ENCODE data around the gene RFX3.

- TF ChIP-seq ZFP1 (CRISPR knock-in tag; IDR thresholded peaks at IDR 0.05) (no peak), E2F1 (CRISPR knock-in tag; IDR thresholded peaks at IDR 0.05) (no peak), NFIC (IDR thresholded peaks at IDR 0.05; ENCODE audit: low read length) (no peak), GABPA (IDR thresholded peaks at IDR 0.05; ENCODE audit: low read depth, low read length) (no peak), GABPA (CRISPR knock-in tag; IDR thresholded peaks at IDR 0.05; ENCODE audit: low read depth) (no peak), ZNF501 (CRISPR knock-in tag; IDR thresholded peaks at IDR 0.05) (no peak), CTCF (CRISPR knock-in tag; IDR thresholded peaks at IDR 0.05) (no peak), EZH2 (conservative IDR thresholded peaks at IDR 0.05; ENCODE audit: low read depth, low read length) (no peak), ETS1 (CRISPR knock-in tag; IDR thresholded peaks at IDR 0.05) (no peak), RAD51 (IDR thresholded peaks at IDR 0.05; ENCODE audit: borderline replicate concordance) (no peak)
Observed at GRCh38 chr9:3397766-3398165, 128.0 kb downstream of the RFX3 start.

Measured in HepG2 (cell line).